OCI-LY7 (cell line): ENCODE data around the gene HSPBP1. TPM values are rescaled to one million over a fixed set of nuclear protein-coding genes. Genes with fewer than 3 reads are reported as not detected.

ENCODE experiments used
- BruUV-seq: library from RNA; stranded (reverse); fragments of 400-500 nt; replicated peaks from 2 replicates; lab custom pipeline; 2021; lab: Mats Ljungman, UMichigan
- CTCF ChIA-PET: fragments of 300-600 bp; sonication (Branson Sonifier 250); formaldehyde crosslinking; loops from one replicate; lab custom pipeline; 2022; ENCODE audit warnings: antibody characterized with exemption; ENCODE audit not compliant: unreplicated experiment; lab: Charles Lee
- POLR2A ChIA-PET: fragments of 300-600 bp; sonication (Branson Sonifier 250); formaldehyde crosslinking; loops from one replicate; lab custom pipeline; 2022; ENCODE audit warnings: antibody characterized with exemption; lab: Charles Lee
- DNase-seq: peaks from one replicate; pipeline ENCODE4 v3.0.0-alpha.2; 2015; ENCODE audit warnings: low spot score
- H2AFZ ChIP-seq: fragments of 200-600 bp; sonication (generic), shearing (Covaris generic); 2 replicates; pipeline ENCODE4 v1.6.1; 2014; ENCODE audit warnings: mild to moderate bottlenecking, antibody characterized with exemption, low read length, moderate library complexity
- H3K27ac ChIP-seq: fragments of 200-600 bp; sonication (generic); 2 replicates; pipeline ENCODE4 v1.5.1; 2014; ENCODE audit warnings: mixed run types, low read depth, mild to moderate bottlenecking, moderate library complexity, low read length, inconsistent platforms; ENCODE audit not compliant: poor library complexity, severe bottlenecking
- H3K36me3 ChIP-seq: fragments of 200-600 bp; sonication (generic); 2 replicates; pipeline ENCODE4 v1.6.1; 2014; ENCODE audit warnings: mild to moderate bottlenecking, antibody characterized with exemption, low read length, moderate library complexity, mixed read lengths; ENCODE audit not compliant: insufficient read depth
- H3K4me1 ChIP-seq: fragments of 200-600 bp; sonication (generic); 2 replicates; pipeline ENCODE4 v1.5.1; 2014; ENCODE audit warnings: mild to moderate bottlenecking, low read length; ENCODE audit not compliant: insufficient read depth, poor library complexity, severe bottlenecking
- H3K4me2 ChIP-seq: fragments of 200-600 bp; sonication (generic); 2 replicates; pipeline ENCODE4 v1.6.1; 2014; ENCODE audit warnings: mild to moderate bottlenecking, low read length
- H3K4me3 ChIP-seq: fragments of 200-600 bp; sonication (generic); 2 replicates; pipeline ENCODE4 v1.5.1; 2014; ENCODE audit warnings: mild to moderate bottlenecking, low read depth, low read length; ENCODE audit not compliant: poor library complexity, severe bottlenecking
- H3K79me2 ChIP-seq: fragments of 200-600 bp; sonication (generic); 2 replicates; pipeline ENCODE4 v1.6.1; 2016; ENCODE audit warnings: low read depth, mild to moderate bottlenecking, low read length, moderate library complexity, mixed read lengths; ENCODE audit not compliant: insufficient read depth
- H3K9me2 ChIP-seq: fragments of 200-600 bp; sonication (generic); 2 replicates; pipeline ENCODE4 v1.6.1; 2016; ENCODE audit warnings: mild to moderate bottlenecking, low read length, mixed read lengths; ENCODE audit not compliant: insufficient read depth
- H3K9me3 ChIP-seq: fragments of 200-600 bp; sonication (generic); 2 replicates; pipeline ENCODE4 v1.6.1; 2014; ENCODE audit warnings: mild to moderate bottlenecking, mixed run types, low read length, mixed read lengths
- H4K20me1 ChIP-seq: fragments of 200-600 bp; sonication (generic); 2 replicates; pipeline ENCODE4 v1.6.1; 2014; ENCODE audit warnings: mild to moderate bottlenecking, antibody characterized with exemption, low read length, moderate library complexity, mixed read lengths; ENCODE audit not compliant: insufficient read depth
- CTCF ChIP-seq: fragments of 200-600 bp; sonication (generic); conservative IDR thresholded peaks from 2 replicates; pipeline ENCODE4 v1.5.1; 2014; ENCODE audit warnings: mild to moderate bottlenecking, antibody characterized with exemption, low read length, moderate library complexity, mixed read lengths
- EZH2phosphoT487 ChIP-seq: fragments of 200-600 bp; sonication (generic); IDR thresholded peaks from 2 replicates; pipeline ENCODE4 v1.6.1; 2018; ENCODE audit warnings: low read depth, borderline replicate concordance, mild to moderate bottlenecking, mixed run types, antibody characterized with exemption, low read length, moderate library complexity, mixed read lengths
- intact Hi-C: fragments of 100-400 bp; cut with micrococcal nuclease; formaldehyde crosslinking; loops from one replicate; pipeline ENCODE4 v1.10.0; 2022; ENCODE audit not compliant: unreplicated experiment
- total RNA-seq, 2 experiments: library from RNA; depleted of rRNA in 1 of 2; stranded (reverse); fragments of >200 nt in 1 of 2; shearing (Covaris generic) in 1 of 2; gene quantifications; 2 replicates each; pipeline ENCODE4 v1.2.3, GENCODE V29; 2014 to 2022

The HSPBP1 gene
- total RNA-seq, 2 experiments from 2014 or later, result 38.7 to 41.3 TPM

- H3K4me3 ChIP-seq, result no peak overlapping the region
- intact Hi-C loops, result no loop called here
- no peak overlapping the region for H3K4me2 ChIP-seq
- H3K9me3 ChIP-seq, result no peaks in the 10 kb centered on the region
- CTCF ChIA-PET, result no interaction called here
- TF ChIP-seq CTCF (no peak), EZH2phosphoT487 (no peak)
- BruUV-seq, result no TSS peak
- H3K36me3 ChIP-seq, result no peaks in the 10 kb centered on the region
- H3K9me2 ChIP-seq, result no peaks in the 10 kb centered on the region
- H3K4me1 ChIP-seq, result peaks cover 11% of the 10 kb centered on the region
- POLR2A ChIA-PET, result no interaction called here
- no peak for DNase-seq
- H4K20me1 ChIP-seq, result no peaks in the 10 kb centered on the region
- H3K79me2 ChIP-seq, result no peaks in the 10 kb centered on the region
- no peak overlapping the region for H2AFZ ChIP-seq
- no peak overlapping the region for H3K27ac ChIP-seq
Measured at GRCh38 chr19:55320844-55321419, 41.0 kb upstream of the HSPBP1 start.

- ChIA-PET CTCF (no interaction called here), POLR2A (no interaction called here)
- intact Hi-C loops, result no loop called here
- peak; percentile 72 for DNase-seq
- H3K79me2 ChIP-seq, result no peaks in the 10 kb centered on the region
- H3K36me3 ChIP-seq, result no peaks in the 10 kb centered on the region
- H3K4me3 ChIP-seq, result no peak overlapping the region
- no peaks in the 10 kb centered on the region for H3K9me2 ChIP-seq
- 0 out of 2 replicates have a peak overlapping the region, but pooled peaks have one; percentile 10 for H3K4me2 ChIP-seq
- H4K20me1 ChIP-seq, result no peaks in the 10 kb centered on the region
- H3K27ac ChIP-seq, result no peak overlapping the region
- no peaks in the 10 kb centered on the region for H3K9me3 ChIP-seq
- H3K4me1 ChIP-seq, result peaks cover 11% of the 10 kb centered on the region
- no peak overlapping the region for H2AFZ ChIP-seq
- BruUV-seq, result no TSS peak
- TF ChIP-seq CTCF (no peak), EZH2phosphoT487 (no peak)
Measured at GRCh38 chr19:55319785-55320184, 39.9 kb upstream of the HSPBP1 start.

- H3K79me2 ChIP-seq, result no peaks in the 10 kb centered on the region
- no peak overlapping the region for H3K27ac ChIP-seq
- H3K4me2 ChIP-seq, result no peak overlapping the region
- no peaks in the 10 kb centered on the region for H3K36me3 ChIP-seq
- no peak overlapping the region for H3K4me3 ChIP-seq
- no peak overlapping the region for H2AFZ ChIP-seq
- ChIA-PET POLR2A (interaction anchor here (0.6 kb wide), 1 partner anchor 9 kb away, joined by 3 read pairs; no protein-coding TSS in a partner anchor), CTCF (no interaction called here)
- no peaks in the 10 kb centered on the region for H3K9me2 ChIP-seq
- no peaks in the 10 kb centered on the region for H3K4me1 ChIP-seq
- BruUV-seq, result no TSS peak
- H3K9me3 ChIP-seq, result no peaks in the 10 kb centered on the region
- intact Hi-C loops, result no loop called here
- DNase-seq, result no peak
- TF ChIP-seq EZH2phosphoT487 (no peak), CTCF (no peak)
- H4K20me1 ChIP-seq, result no peaks in the 10 kb centered on the region
Measured at GRCh38 chr19:55316646-55317045, 36.7 kb upstream of the HSPBP1 start.
